Cardiac septum (tissue), 1 donor: Measurements from ENCODE around the gene ITGA11. TPM values are rescaled to one million over a fixed set of nuclear protein-coding genes. Genes with fewer than 3 reads are reported as not detected.

Experiments
- DNase-seq: peaks from one replicate; pipeline ENCODE4 v3.0.0-alpha.2; 2020; ENCODE audit warnings: low spot score
- intact Hi-C: fragments of 100-400 bp; cut with DNase I; formaldehyde crosslinking; loops from one replicate; pipeline ENCODE4 v1.14.0; 2022
- total RNA-seq: library from RNA; stranded (reverse); fragmentation: NEBNext Ultra II Directional; extraction: Animal tissue kit (Norgen Biotek cat#: 25700); gene quantifications from one replicate; pipeline ENCODE4 v1.2.1, GENCODE V29; 2021
- donor health status: DM: no; HTN: no; CAD: no.

The ITGA11 gene
- total RNA-seq, 1 donor from 2014 or later = 9.3 TPM

- intact Hi-C loops = loop anchor here (5.0 to 10.0 kb wide), 2 partner anchors 58 to 179 kb away; no protein-coding TSS in a partner anchor
Measured at GRCh38 chr15:68365770-68366169, 66.2 kb downstream of the ITGA11 start.

DNA sequence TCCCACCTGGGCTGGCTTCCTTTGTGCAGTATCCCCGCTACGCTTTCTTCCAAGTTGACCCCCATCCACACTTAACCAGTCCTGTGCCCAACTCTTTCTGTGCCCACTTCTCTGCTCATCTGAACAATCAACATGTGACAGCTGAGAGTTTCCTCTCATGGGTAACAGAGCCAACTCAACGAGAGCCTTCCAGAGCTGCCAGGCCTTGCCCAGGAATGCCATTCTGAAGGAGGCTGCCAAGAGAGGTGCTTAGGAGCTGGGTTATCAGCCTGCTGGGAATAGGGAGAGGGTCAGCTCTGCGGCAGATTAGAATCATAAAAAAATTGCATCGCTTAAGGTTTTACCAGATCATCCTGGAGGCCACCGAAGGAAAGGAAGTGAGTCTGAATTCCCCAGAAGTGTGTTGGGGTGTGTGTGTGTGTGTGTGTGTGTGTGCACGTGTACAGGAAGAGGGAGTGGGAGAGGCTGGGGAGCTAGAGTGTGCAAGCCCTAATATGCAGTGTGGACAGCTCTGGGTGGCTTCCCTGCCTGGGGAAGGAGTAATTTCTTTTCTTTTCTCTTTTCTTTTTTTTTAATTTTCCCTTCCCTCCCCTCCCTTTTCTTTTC, 66.7 kb downstream of the ITGA11 start:
- no peak for DNase-seq
- intact Hi-C loops = loop anchor here (5.0 to 10.0 kb wide), 2 partner anchors 58 to 180 kb away; no protein-coding TSS in a partner anchor

More at GRCh38 chr15:68365770-68366169, 66.2 kb downstream of the ITGA11 start:
- DNase-seq = no peak

- intact Hi-C loops = loop anchor here (5.0 to 10.0 kb wide), 2 partner anchors 57 to 180 kb away; no protein-coding TSS in a partner anchor
- DNase-seq = no peak
Measured at GRCh38 chr15:68364660-68365035, 67.3 kb downstream of the ITGA11 start.

- peak; percentile 81 for DNase-seq
- intact Hi-C loops = loop anchor here (10.0 kb wide), 1 partner anchor 181 kb away; no protein-coding TSS in a partner anchor
Measured at GRCh38 chr15:68364028-68364659, 67.8 kb downstream of the ITGA11 start.

GRCh38 chr15:68363353-68363752, 68.6 kb downstream of the ITGA11 start:
- intact Hi-C loops = loop anchor here (10.0 kb wide), 1 partner anchor 181 kb away; no protein-coding TSS in a partner anchor
- DNase-seq = no peak

DNA sequence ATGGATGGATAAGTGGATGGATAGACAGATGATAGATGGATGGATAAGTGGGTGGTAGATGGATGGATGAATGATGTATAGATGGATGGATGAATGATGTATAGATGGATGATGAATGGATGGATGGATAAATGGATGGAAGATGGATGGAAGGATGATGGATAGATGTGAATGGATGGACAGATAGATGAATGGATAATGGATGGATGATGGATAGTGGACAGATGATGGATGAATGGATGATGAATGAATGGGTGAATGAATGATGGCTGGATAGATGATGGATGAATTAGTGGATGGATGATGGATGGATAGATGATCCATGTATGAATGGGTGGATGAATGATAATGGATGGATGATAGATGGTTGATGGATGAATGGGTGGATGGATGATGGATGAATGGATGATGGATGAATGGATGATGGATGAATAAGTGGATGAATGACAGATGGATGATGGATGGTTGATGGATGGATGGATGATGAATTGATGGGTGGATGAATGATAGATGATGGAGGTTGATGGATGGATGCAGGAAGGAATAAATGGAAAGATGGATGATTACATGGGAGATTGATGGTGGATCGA, 69.3 kb downstream of the ITGA11 start:
- intact Hi-C loops = loop anchor here (10.0 kb wide), 1 partner anchor 182 kb away; no protein-coding TSS in a partner anchor

GRCh38 chr15:68360721-68361120, 71.2 kb downstream of the ITGA11 start:
- intact Hi-C loops = loop anchor here (10.0 kb wide), 1 partner anchor 184 kb away; no protein-coding TSS in a partner anchor
- no peak for DNase-seq

More for the DNA sequence above, 69.3 kb downstream of the ITGA11 start:
- DNase-seq = no peak

- intact Hi-C loops = no loop called here
- no peak for DNase-seq
Measured at GRCh38 chr15:68356778-68357177, 75.2 kb downstream of the ITGA11 start.

GRCh38 chr15:68354923-68355322, 77.0 kb downstream of the ITGA11 start:
- no peak for DNase-seq
- intact Hi-C loops = no loop called here

DNA sequence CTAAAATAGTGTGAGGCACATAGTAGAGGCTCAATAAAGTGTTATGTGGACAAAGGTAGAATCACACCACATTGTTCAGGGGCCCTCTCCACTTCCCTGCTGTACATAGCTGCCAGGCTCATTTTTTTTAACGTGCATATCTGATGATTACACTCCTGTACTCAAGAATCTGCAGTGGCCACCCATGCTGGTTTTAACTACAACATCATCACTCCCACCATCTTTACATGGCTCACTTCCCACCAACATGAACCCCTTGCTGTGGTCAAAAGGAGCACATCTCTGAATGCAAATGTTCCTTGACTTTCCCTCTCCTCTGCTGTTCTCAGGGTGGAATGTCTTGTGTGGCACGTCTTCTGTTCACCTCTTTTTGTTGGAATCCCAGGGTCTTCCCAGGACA, 77.7 kb downstream of the ITGA11 start:
- intact Hi-C loops = no loop called here
- DNase-seq = no peak

DNA sequence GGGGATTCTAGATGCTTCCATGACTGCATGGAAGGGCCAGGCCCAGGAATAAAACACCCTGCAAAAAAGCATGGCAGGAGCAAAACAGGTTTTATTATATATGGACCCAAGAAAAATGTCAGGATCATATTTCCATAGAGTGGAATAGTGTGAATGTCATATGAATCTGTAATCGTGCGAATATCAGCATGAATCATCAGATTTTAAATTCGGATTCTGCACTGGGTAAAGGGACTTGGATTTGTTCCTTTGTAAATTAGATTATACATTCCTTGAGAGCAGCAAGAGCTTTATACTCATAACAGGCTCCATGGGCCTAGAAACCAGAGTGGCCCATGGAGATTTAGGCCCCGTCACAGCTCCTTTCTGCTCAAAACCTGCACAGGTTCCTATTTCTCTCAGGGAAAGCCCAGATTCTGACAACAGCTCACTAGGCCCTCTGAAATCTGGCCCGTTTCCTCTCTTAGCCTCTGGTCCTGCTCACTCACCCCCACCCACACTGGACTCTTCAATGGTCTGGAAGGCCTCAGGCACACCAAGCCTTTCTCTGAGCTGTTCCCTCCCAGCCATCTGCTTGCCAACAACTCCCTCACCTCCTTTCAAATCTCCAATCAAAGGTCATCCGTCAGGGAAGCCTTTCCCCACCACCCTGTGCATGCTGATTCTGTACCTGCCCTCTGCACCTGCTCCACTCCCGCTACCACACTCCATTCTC, 78.4 kb downstream of the ITGA11 start:
- no peak for DNase-seq
- intact Hi-C loops = no loop called here

DNA sequence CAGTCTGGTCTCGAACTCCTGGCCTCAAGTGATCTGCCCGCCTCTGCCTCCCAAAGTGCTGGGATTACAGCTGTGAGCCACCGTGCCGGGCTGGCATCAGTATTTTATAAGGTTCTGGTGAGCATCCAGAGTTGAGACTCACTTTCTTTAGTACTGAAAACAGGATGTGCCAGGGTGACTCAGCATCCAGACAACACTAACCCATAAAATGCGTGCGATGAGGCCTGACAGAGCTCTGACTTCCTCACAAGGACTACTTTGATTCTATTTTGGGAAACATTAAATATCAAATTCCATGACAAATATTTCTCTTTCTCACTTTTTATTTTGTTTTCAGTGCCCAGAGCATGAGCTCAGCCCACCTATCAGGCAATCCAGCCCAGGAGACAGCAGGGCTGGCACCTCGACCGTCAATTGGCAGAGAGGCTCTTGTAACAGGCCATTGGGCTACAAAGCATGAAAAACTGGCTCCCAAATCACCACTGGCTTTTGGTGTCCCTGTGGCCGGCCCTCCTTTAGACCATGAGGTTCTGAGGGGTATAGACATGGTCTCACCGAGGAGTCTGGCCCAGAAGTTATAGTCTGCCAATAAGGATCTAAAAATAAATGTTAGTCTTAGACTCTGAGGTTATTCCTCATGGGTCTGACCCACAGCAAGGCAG, 79.4 kb downstream of the ITGA11 start:
- intact Hi-C loops = no loop called here
- DNase-seq = no peak

DNA sequence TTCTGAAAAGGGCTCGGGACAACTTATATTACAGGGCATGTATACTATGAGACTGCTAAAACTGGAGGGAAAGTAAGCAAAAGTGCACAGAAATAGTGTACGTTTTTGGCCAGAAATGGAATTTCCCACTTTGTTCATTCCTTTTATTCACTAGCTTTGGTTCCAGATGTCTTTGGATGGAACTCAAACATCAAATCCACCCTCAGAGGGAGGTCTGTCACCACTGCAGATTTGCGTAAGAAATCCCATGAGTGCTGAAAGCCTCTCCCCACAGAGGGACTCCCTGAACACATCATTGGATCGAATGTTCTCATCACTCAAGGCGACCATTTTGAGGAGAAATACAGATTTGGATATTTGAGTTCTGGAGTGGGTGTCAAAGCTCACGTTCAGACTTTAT, 82.8 kb downstream of the ITGA11 start:
- intact Hi-C loops = no loop called here

DNA sequence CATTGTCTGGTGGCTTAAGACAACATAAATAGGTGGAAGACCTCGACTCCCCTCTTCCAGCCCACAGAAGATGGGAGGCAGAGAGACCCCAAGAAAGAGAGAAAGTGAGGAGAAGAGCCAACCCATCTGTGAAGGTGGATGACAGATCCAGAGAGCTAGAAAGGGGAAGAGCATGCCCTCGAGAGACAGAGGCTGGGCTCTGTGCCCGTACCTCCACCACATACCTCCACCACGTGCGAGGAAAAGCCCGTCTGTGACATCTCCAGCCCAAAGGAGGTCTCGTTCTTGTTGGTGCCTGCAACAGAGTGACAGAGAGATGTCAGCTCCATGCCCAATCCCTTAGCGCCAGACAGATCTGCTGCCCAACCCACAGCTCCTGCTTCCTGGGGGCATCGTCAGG, 83.4 kb downstream of the ITGA11 start:
- intact Hi-C loops = no loop called here
- DNase-seq = no peak

More for the DNA sequence above, 82.8 kb downstream of the ITGA11 start:
- no peak for DNase-seq

GRCh38 chr15:68348081-68348480, 83.9 kb downstream of the ITGA11 start:
- intact Hi-C loops = no loop called here
- DNase-seq = no peak

- intact Hi-C loops = no loop called here
- no peak for DNase-seq
Measured at GRCh38 chr15:68347392-68347791, 84.6 kb downstream of the ITGA11 start.

- intact Hi-C loops = no loop called here
- no peak for DNase-seq
Measured at GRCh38 chr15:68346979-68347378, 85.0 kb downstream of the ITGA11 start.

- intact Hi-C loops = no loop called here
- no peak for DNase-seq
Measured at GRCh38 chr15:68345481-68345880, 86.5 kb downstream of the ITGA11 start.

DNA sequence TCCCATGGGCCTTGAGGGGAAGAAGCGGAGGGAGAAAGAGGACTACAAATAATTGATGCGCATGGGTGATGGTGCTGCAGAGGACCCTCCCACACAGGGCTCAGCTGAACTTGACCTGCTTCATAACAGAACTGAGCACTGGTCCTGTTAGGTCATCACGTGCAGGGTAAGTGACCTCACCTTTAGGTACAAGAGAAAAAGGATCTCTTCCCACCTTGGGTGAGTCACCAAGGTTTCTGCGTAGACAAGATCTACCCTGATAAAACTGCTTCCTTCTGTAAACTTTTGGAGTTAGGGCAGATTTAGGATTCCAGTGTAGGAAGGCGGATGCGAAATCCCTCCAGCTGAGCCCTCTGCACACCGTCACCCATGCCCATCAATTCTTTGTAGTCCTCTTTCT, 87.4 kb downstream of the ITGA11 start:
- intact Hi-C loops = no loop called here
- DNase-seq = no peak
